ENCODE results near the gene DIS3L2. TPM values are rescaled to one million over a fixed set of nuclear protein-coding genes. Genes with fewer than 3 reads are reported as not detected.

The DIS3L2 gene
- total and polyA plus RNA-seq, 2 of the 8 experiments (the other 6 are each of a cell fraction or from before 2014, with no cell fraction given) = 11.5 to 21.6 TPM

- H3K27me3 ChIP-seq (replicated peaks in 1 of 4; ENCODE audit: control insufficient read depth in 3 of 4, extremely low read depth in 1 of 4, insufficient read depth in 3 of 4, low read length in 3 of 4) = no peaks in the 10 kb centered on the region
- H3K23ac ChIP-seq (ENCODE audit: insufficient read length) = no peak overlapping the region
- H3K4ac ChIP-seq (replicated peaks; ENCODE audit: insufficient read length, low read depth, low read length) = no peak overlapping the region
- H3K18ac ChIP-seq (ENCODE audit: extremely low read depth, low read length) = no peak overlapping the region
- no peak overlapping the region for H3K14ac ChIP-seq (ENCODE audit: insufficient read length)
- no peak overlapping the region for H2BK15ac ChIP-seq (ENCODE audit: low read length)
- no peak overlapping the region for H3K27ac ChIP-seq (ENCODE audit: low read depth, low read length)
- H3K9ac ChIP-seq (replicated peaks in 1 of 4; ENCODE audit: extremely low read depth in 1 of 4, low read depth in 3 of 4, low read length in 3 of 4) = no peak overlapping the region
- TF ChIP-seq E2F6 (IDR thresholded peaks at IDR 0.05) = no peak
- FAIRE-seq (no peak), DNase-seq (ENCODE audit: low read depth in 1 of 2, low spot score in 2 of 2) (no peak)
- no peak overlapping the region for H4K8ac ChIP-seq (ENCODE audit: extremely low read depth, insufficient read depth, low read length)
- H3K79me1 ChIP-seq (ENCODE audit: low read depth, low read length) = no peaks in the 10 kb centered on the region; the same call in 1 of the 2 replicates
- no peak overlapping the region for H2BK5ac ChIP-seq (ENCODE audit: low read depth, low read length)
- POLR2A ChIA-PET (ENCODE audit: partially characterized antibody) = no interaction called here
- 91% methylated on average over 1 of the region's 1 CpG; no CpG with 5 or more reads in 1 of the 2 experiments for WGBS, 2 experiments (ENCODE audit: extremely low coverage in 1 of 2, insufficient coverage in 1 of 2, insufficient read length in 1 of 2, insufficient replicate concordance in 2 of 2, low coverage in 1 of 2, low lambda C conversion rate in 2 of 2, missing lambda C conversion rate in 1 of 2)
- no peak overlapping the region for H2BK120ac ChIP-seq (replicated peaks; ENCODE audit: low read depth, low read length)
- H3K4me1 ChIP-seq (replicated peaks in 1 of 4; ENCODE audit: control insufficient read depth in 3 of 4, insufficient read depth in 4 of 4, low read length in 3 of 4) = peaks cover 2 to 5% (median 3%) of the 10 kb centered on the region in 4 experiments; a peak in 5 of 7 replicates
- H4K5ac ChIP-seq (ENCODE audit: insufficient read length, low read depth, low read length) = no peak overlapping the region
- no peaks in the 10 kb centered on the region; a peak in 1 of 8 replicates for H3K36me3 ChIP-seq (ENCODE audit: control insufficient read depth in 2 of 4, insufficient read depth in 4 of 4, low read length in 3 of 4)
- H2AFZ ChIP-seq (ENCODE audit: low read length) = no peak overlapping the region
- no peak overlapping the region for H2AK5ac ChIP-seq (ENCODE audit: low read depth, low read length)
- H3K4me3 ChIP-seq (ENCODE audit: extremely low read depth in 1 of 4, insufficient read depth in 2 of 4, low read depth in 3 of 4, low read length in 4 of 4) = no peak overlapping the region
- H2BK12ac ChIP-seq (ENCODE audit: low read depth, low read length) = no peak overlapping the region
- H4K91ac ChIP-seq (replicated peaks; ENCODE audit: insufficient read length, low read length) = no peak overlapping the region
- CTCF ChIA-PET (ENCODE audit: partially characterized antibody) = no interaction called here
- no peaks in the 10 kb centered on the region for H4K20me1 ChIP-seq (replicated peaks in 1 of 2; ENCODE audit: control insufficient read depth in 1 of 2, insufficient read depth in 2 of 2, low read length in 2 of 2)
- no peak overlapping the region for H3K4me2 ChIP-seq (ENCODE audit: insufficient read depth in 1 of 2, low read depth in 2 of 2, low read length in 2 of 2)
- no peak overlapping the region for H2BK20ac ChIP-seq (ENCODE audit: low read length)
- no peak overlapping the region for H3K56ac ChIP-seq (replicated peaks; ENCODE audit: insufficient read length, low read depth, low read length)
- H3K9me3 ChIP-seq (ENCODE audit: insufficient read depth in 2 of 2, low read depth in 1 of 2, low read length in 1 of 2) = no peaks in the 10 kb centered on the region
- no peaks in the 10 kb centered on the region; the same call in 1 of the 2 replicates for H3K23me2 ChIP-seq (ENCODE audit: low read depth, low read length)
- H3K79me2 ChIP-seq (ENCODE audit: control insufficient read depth in 1 of 2, insufficient read depth in 2 of 2, low read length in 2 of 2) = no peaks in the 10 kb centered on the region
Measured at GRCh38 chr2:232295971-232296370, 334.5 kb downstream of the DIS3L2 start.

All from H1 (cell line).